H1 (cell line): ENCODE data around the gene MACROD2. TPM values are rescaled to one million over a fixed set of nuclear protein-coding genes. Genes with fewer than 3 reads are reported as not detected.

ENCODE experiments used
- CTCF ChIA-PET: fragments of 300-600 bp; sonication (Branson Sonifier 250); formaldehyde crosslinking; loops from one replicate; lab custom pipeline; 2021; ENCODE audit not compliant: partially characterized antibody; lab: Charles Lee
- POLR2A ChIA-PET: fragments of 300-600 bp; sonication (Branson Sonifier 250); formaldehyde crosslinking; loops from one replicate; lab custom pipeline; 2021; ENCODE audit warnings: inconsistent platforms; ENCODE audit not compliant: partially characterized antibody; lab: Charles Lee
- DNase-seq, 2 experiments: peaks; one replicate each; pipeline versions ENCODE4 v3.0.0 to v3.0.0-alpha.2; 2010 to 2022; ENCODE audit warnings: low spot score in 2 of 2, low read depth in 1 of 2, mixed read lengths in 1 of 2
- FAIRE-seq: peaks from 2 replicates; lab custom pipeline; 2011; peaks lifted over from hg19 to GRCh38; lab: Jason Lieb, UNC
- H2AFZ ChIP-seq: 2 replicates; pipeline ENCODE4 v1.8.1; 2012; ENCODE audit warnings: low read length, inconsistent platforms
- H2AK5ac ChIP-seq: 2 replicates; pipeline ENCODE4 v1.6.1; 2013; ENCODE audit warnings: low read depth, low read length
- H2BK120ac ChIP-seq: replicated peaks from 2 replicates; pipeline ENCODE3; 2013; ENCODE audit warnings: low read depth, low read length, inconsistent platforms
- H2BK12ac ChIP-seq: 2 replicates; pipeline ENCODE4 v1.6.1; 2013; ENCODE audit warnings: low read depth, low read length
- H2BK15ac ChIP-seq: 2 replicates; pipeline ENCODE4 v1.6.1; 2013; ENCODE audit warnings: low read length
- H2BK20ac ChIP-seq: 2 replicates; pipeline ENCODE4 v1.6.1; 2013; ENCODE audit warnings: low read length
- H2BK5ac ChIP-seq: 2 replicates; pipeline ENCODE4 v1.6.1; 2013; ENCODE audit warnings: low read depth, low read length
- H3K14ac ChIP-seq: 2 replicates; pipeline ENCODE4 v1.6.1; 2013; ENCODE audit warnings: inconsistent platforms; ENCODE audit not compliant: insufficient read length
- H3K18ac ChIP-seq: 2 replicates; pipeline ENCODE4 v1.6.1; 2013; ENCODE audit warnings: low read length; ENCODE audit errors: extremely low read depth
- H3K23ac ChIP-seq: 2 replicates; pipeline ENCODE4 v1.6.1; 2013; ENCODE audit warnings: inconsistent platforms; ENCODE audit not compliant: insufficient read length
- H3K23me2 ChIP-seq: 2 replicates; pipeline ENCODE4 v1.6.1; 2013; ENCODE audit warnings: low read depth, low read length
- H3K27ac ChIP-seq: 2 replicates; pipeline ENCODE4 v1.6.1; 2011; ENCODE audit warnings: low read depth, low read length, inconsistent platforms
- H3K27me3 ChIP-seq, 4 experiments: replicated peaks in 1 of 4; 1 replicate in 1 of 4; 2 replicates in 3 of 4; pipeline versions ENCODE4 v1.6.1 to v1.8.1; 2011 to 2013; ENCODE audit warnings: low read length in 3 of 4, mild to moderate bottlenecking in 3 of 4, inconsistent platforms in 2 of 4, mixed read lengths in 2 of 4, moderate library complexity in 1 of 4; ENCODE audit not compliant: control insufficient read depth in 3 of 4, insufficient read depth in 3 of 4; ENCODE audit errors: extremely low read depth in 1 of 4
- H3K36me3 ChIP-seq, 4 experiments: 2 replicates each; pipeline versions ENCODE4 v1.6.1 to v1.8.1; 2011 to 2013; ENCODE audit warnings: mild to moderate bottlenecking in 4 of 4, low read length in 3 of 4, moderate library complexity in 2 of 4, control low read depth in 1 of 4, inconsistent platforms in 1 of 4; ENCODE audit not compliant: insufficient read depth in 4 of 4, control insufficient read depth in 2 of 4
- H3K4ac ChIP-seq: replicated peaks from 2 replicates; pipeline ENCODE3; 2013; ENCODE audit warnings: low read length, low read depth, mixed read lengths, inconsistent platforms; ENCODE audit not compliant: insufficient read length
- H3K4me1 ChIP-seq, 4 experiments: replicated peaks in 1 of 4; 1 replicate in 1 of 4; 2 replicates in 3 of 4; pipeline versions ENCODE4 v1.6.1 to v1.8.1; 2011 to 2013; ENCODE audit warnings: low read length in 3 of 4, inconsistent platforms in 2 of 4, mixed read lengths in 1 of 4; ENCODE audit not compliant: insufficient read depth in 4 of 4, control insufficient read depth in 3 of 4
- H3K4me2 ChIP-seq, 2 experiments: 2 replicates each; pipeline versions ENCODE4 v1.6.1 to v1.8.1; 2011 to 2013; ENCODE audit warnings: low read depth in 2 of 2, low read length in 2 of 2, control low read depth in 1 of 2, inconsistent platforms in 1 of 2, mild to moderate bottlenecking in 1 of 2; ENCODE audit not compliant: insufficient read depth in 1 of 2
- H3K4me3 ChIP-seq, 4 experiments: fragments of 200-600, 300-600 bp in 1 of 4; sonication (generic), shearing (Covaris generic), sonication (Bioruptor Twin) in 1 of 4; 2 replicates each; pipeline versions ENCODE4 v1.5.1 to v1.8.1; 2011 to 2016; ENCODE audit warnings: low read length in 4 of 4, low read depth in 3 of 4, control low read depth in 2 of 4, inconsistent platforms in 2 of 4, mild to moderate bottlenecking in 2 of 4, mixed read lengths in 1 of 4, moderate library complexity in 1 of 4; ENCODE audit not compliant: insufficient read depth in 2 of 4; ENCODE audit errors: extremely low read depth in 1 of 4
- H3K56ac ChIP-seq: replicated peaks from 2 replicates; pipeline ENCODE3; 2013; ENCODE audit warnings: low read depth, mild to moderate bottlenecking, mixed read lengths, low read length, inconsistent platforms; ENCODE audit not compliant: insufficient read length
- H3K79me1 ChIP-seq: 2 replicates; pipeline ENCODE4 v1.6.1; 2013; ENCODE audit warnings: low read depth, low read length, control low read depth
- H3K79me2 ChIP-seq, 2 experiments: 2 replicates each; pipeline versions ENCODE4 v1.6.1 to v1.8.1; 2012 to 2013; ENCODE audit warnings: low read length in 2 of 2, mild to moderate bottlenecking in 2 of 2, inconsistent platforms in 1 of 2; ENCODE audit not compliant: insufficient read depth in 2 of 2, control insufficient read depth in 1 of 2
- H3K9ac ChIP-seq, 4 experiments: replicated peaks in 1 of 4; 1 replicate in 1 of 4; 2 replicates in 3 of 4; pipeline versions ENCODE4 v1.6.1 to v1.8.1; 2011 to 2013; ENCODE audit warnings: low read depth in 3 of 4, low read length in 3 of 4, control low read depth in 2 of 4, mild to moderate bottlenecking in 2 of 4, moderate library complexity in 2 of 4, inconsistent platforms in 1 of 4; ENCODE audit errors: extremely low read depth in 1 of 4
- H3K9me3 ChIP-seq, 2 experiments: 2 replicates each; pipeline versions ENCODE4 v1.6.1 to v1.8.1; 2012 to 2013; ENCODE audit warnings: mild to moderate bottlenecking in 2 of 2, moderate library complexity in 2 of 2, control low read depth in 1 of 2, inconsistent platforms in 1 of 2, low read depth in 1 of 2, low read length in 1 of 2, mixed read lengths in 1 of 2; ENCODE audit not compliant: insufficient read depth in 2 of 2
- H4K20me1 ChIP-seq, 2 experiments: replicated peaks in 1 of 2; 2 replicates each; pipeline versions ENCODE3 to v1.8.1; 2011 to 2013; ENCODE audit warnings: inconsistent platforms in 2 of 2, low read length in 2 of 2, mild to moderate bottlenecking in 1 of 2; ENCODE audit not compliant: insufficient read depth in 2 of 2, control insufficient read depth in 1 of 2
- H4K5ac ChIP-seq: 2 replicates; pipeline ENCODE4 v1.6.1; 2013; ENCODE audit warnings: low read length, low read depth, mixed read lengths, inconsistent platforms; ENCODE audit not compliant: insufficient read length
- H4K8ac ChIP-seq: 2 replicates; pipeline ENCODE4 v1.8.0; 2013; ENCODE audit warnings: mild to moderate bottlenecking, moderate library complexity, low read length, inconsistent platforms; ENCODE audit not compliant: insufficient read depth; ENCODE audit errors: extremely low read depth
- H4K91ac ChIP-seq: replicated peaks from 2 replicates; pipeline ENCODE3; 2013; ENCODE audit warnings: low read length, mixed read lengths, inconsistent platforms; ENCODE audit not compliant: insufficient read length
- ATF3 ChIP-seq: IDR thresholded peaks from 2 replicates; pipeline ENCODE4 v1.6.1; 2011; ENCODE audit warnings: low read depth, mild to moderate bottlenecking, low read length; ENCODE audit not compliant: insufficient read depth
- CBX5 ChIP-seq: fragments of 300-800, 300-1000 bp; sonication (generic); IDR thresholded peaks from 2 replicates; pipeline ENCODE4 v1.7.1; 2016; ENCODE audit warnings: antibody characterized with exemption, low read length, low read depth
- CEBPB ChIP-seq: IDR thresholded peaks from 2 replicates; pipeline ENCODE4 v1.6.1; 2012; ENCODE audit warnings: low read depth, low read length
- EP300 ChIP-seq, 2 experiments: IDR thresholded peaks; 1 replicate in 1 of 2; 2 replicates in 1 of 2; pipeline ENCODE4 v1.6.1; 2011 to 2012; ENCODE audit warnings: low read depth in 2 of 2, low read length in 2 of 2, mild to moderate bottlenecking in 2 of 2, borderline replicate concordance in 1 of 2, inconsistent platforms in 1 of 2, moderate library complexity in 1 of 2
- FOSL1 ChIP-seq: IDR thresholded peaks from 2 replicates; pipeline ENCODE4 v1.6.1; 2011; ENCODE audit warnings: mild to moderate bottlenecking, low read depth, low read length, moderate library complexity; ENCODE audit not compliant: insufficient read depth
- GABPA ChIP-seq: IDR thresholded peaks from 2 replicates; pipeline ENCODE4 v1.6.1; 2011; ENCODE audit warnings: mild to moderate bottlenecking, low read length, moderate library complexity, borderline replicate concordance; ENCODE audit not compliant: insufficient read depth
- KDM4A ChIP-seq: IDR thresholded peaks from one replicate; pipeline ENCODE4 v1.7.1; 2012; ENCODE audit warnings: low read depth, mild to moderate bottlenecking, moderate library complexity, low read length, inconsistent platforms; ENCODE audit not compliant: severe bottlenecking
- SIN3A ChIP-seq, 2 experiments: IDR thresholded peaks in 1 of 2; conservative IDR thresholded peaks in 1 of 2; 2 replicates each; pipeline ENCODE4 v1.6.1; 2011 to 2012; ENCODE audit warnings: low read length in 2 of 2, improper control_type of control experiment in 1 of 2, low read depth in 1 of 2, mild to moderate bottlenecking in 1 of 2
- SIX5 ChIP-seq: IDR thresholded peaks from 2 replicates; pipeline ENCODE4 v1.6.1; 2011; ENCODE audit warnings: mild to moderate bottlenecking, low read depth, low read length
- SP1 ChIP-seq: IDR thresholded peaks from 2 replicates; pipeline ENCODE4 v1.6.1; 2011; ENCODE audit warnings: low read depth, low read length
- TBP ChIP-seq: IDR thresholded peaks from 2 replicates; pipeline ENCODE4 v1.6.1; 2011; ENCODE audit warnings: low read depth, low read length, improper control_type of control experiment
- TCF12 ChIP-seq: IDR thresholded peaks from 2 replicates; pipeline ENCODE4 v1.6.1; 2011; ENCODE audit warnings: low read depth, mild to moderate bottlenecking, low read length
- TEAD4 ChIP-seq: IDR thresholded peaks from 2 replicates; pipeline ENCODE4 v1.6.1; 2012; ENCODE audit warnings: low read depth, low read length, inconsistent platforms, mixed read lengths
- YY1 ChIP-seq: IDR thresholded peaks from 2 replicates; pipeline ENCODE4 v1.6.1; 2011; ENCODE audit warnings: low read depth, mild to moderate bottlenecking, low read length
- ZNF274 ChIP-seq: IDR thresholded peaks from 2 replicates; pipeline ENCODE4 v1.7.0; 2012; ENCODE audit warnings: low read length, borderline replicate concordance; ENCODE audit errors: extremely low read depth
- WGBS, 2 experiments: shearing (Covaris generic) in 1 of 2; methylation state at CpG; one replicate each; pipeline versions ENCODE4 v1.1.6 to v1.1.7; 2013 to 2015; ENCODE audit warnings: low lambda C conversion rate in 2 of 2, mixed read lengths in 2 of 2, inconsistent platforms in 1 of 2, low coverage in 1 of 2, missing lambda C conversion rate in 1 of 2; ENCODE audit not compliant: insufficient replicate concordance in 2 of 2, insufficient coverage in 1 of 2, insufficient read length in 1 of 2; ENCODE audit errors: extremely low coverage in 1 of 2, missing lambda C conversion rate in 1 of 2; 5-methylcytosine and 5-hydroxymethylcytosine counted together
- polyA plus RNA-seq, 7 experiments: library from polyadenylated mRNA; depleted of rRNA in 3 of 7; stranded (reverse) in 5 of 7; unstranded in 2 of 7; fragments of >200 nt in 5 of 7; fragments of 200-250 nt in 2 of 7; gene quantifications; 1 replicate in 5 of 7; 2 replicates in 1 of 7; 4 replicates in 1 of 7; pipeline versions ENCODE4 v1.2.1 to v1.2.3, GENCODE V29; 2011 to 2013; ENCODE audit warnings: missing spikeins in 2 of 7, mixed read lengths in 2 of 7
- total RNA-seq: library from RNA; stranded (reverse); fragmentation: NEBNext Ultra II Directional; extraction: Animal tissue kit (Norgen Biotek cat#: 25700); gene quantifications from 2 replicates; pipeline ENCODE4 v1.2.1, GENCODE V29; 2021

The MACROD2 gene
- total and polyA plus RNA-seq, 2 of the 8 experiments (the other 6 are each of a cell fraction or from before 2014, with no cell fraction given) = 0.70 to 3.9 TPM

GRCh38 chr20:14450256-14450655 lies 454.9 kb downstream of the MACROD2 start:
- no peak overlapping the region for H2AK5ac ChIP-seq
- H3K27ac ChIP-seq = no peak overlapping the region
- no peak overlapping the region for H3K9ac ChIP-seq
- H4K5ac ChIP-seq = no peak overlapping the region
- no peaks in the 10 kb centered on the region for H3K27me3 ChIP-seq
- WGBS, 2 experiments = 92% methylated on average over 2 of the region's 2 CpGs; no CpG with 5 or more reads in 1 of the 2 experiments
- H3K4ac ChIP-seq = no peak overlapping the region
- no peaks in the 10 kb centered on the region for H3K9me3 ChIP-seq
- peaks cover 0 to 4% (median 1%) of the 10 kb centered on the region in 4 experiments; a peak in 2 of 7 replicates for H3K4me1 ChIP-seq
- no peak overlapping the region for H4K8ac ChIP-seq
- H3K79me2 ChIP-seq = no peaks in the 10 kb centered on the region
- FAIRE-seq = no peak
- no peaks in the 10 kb centered on the region for H3K36me3 ChIP-seq
- H3K23me2 ChIP-seq = no peaks in the 10 kb centered on the region
- H4K91ac ChIP-seq = no peak overlapping the region
- H3K18ac ChIP-seq = no peak overlapping the region
- no peak overlapping the region for H3K4me2 ChIP-seq
- no peak overlapping the region for H2BK20ac ChIP-seq
- H2BK5ac ChIP-seq = no peak overlapping the region
- H4K20me1 ChIP-seq = no peaks in the 10 kb centered on the region
- ChIA-PET CTCF (no interaction called here), POLR2A (no interaction called here)
- no peak overlapping the region for H2BK15ac ChIP-seq
- no peak overlapping the region for H2BK12ac ChIP-seq
- H3K14ac ChIP-seq = no peak overlapping the region
- no peak overlapping the region for H2AFZ ChIP-seq
- no peak overlapping the region for H3K23ac ChIP-seq
- H2BK120ac ChIP-seq = no peak overlapping the region
- H3K4me3 ChIP-seq = no peak overlapping the region
- no peak for DNase-seq
- H3K79me1 ChIP-seq = no peaks in the 10 kb centered on the region
- H3K56ac ChIP-seq = no peak overlapping the region
- TF ChIP-seq SP1 (no peak), ZNF274 (no peak), GABPA (no peak), KDM4A (no peak), TEAD4 (no peak), CBX5 (no peak), ATF3 (no peak), SIX5 (no peak), SIN3A (conservative IDR thresholded peaks at IDR 0.05 in 1 of 2, IDR thresholded peaks at IDR 0.05 in 1 of 2; ENCODE audit: low read depth in 1 of 2, low read length in 2 of 2) (no peak), CEBPB (no peak), TBP (no peak), YY1 (no peak), TCF12 (no peak), FOSL1 (no peak), EP300 (IDR thresholded peaks at IDR 0.05; ENCODE audit: borderline replicate concordance in 1 of 2, low read depth in 2 of 2, low read length in 2 of 2) (no peak)
